T-cell (primary cell): ENCODE results near the gene TMC8. TPM values are rescaled to one million over a fixed set of nuclear protein-coding genes. Genes with fewer than 3 reads are reported as not detected.
"Not testable (repeated sequence)": the region's sequence is repeated elsewhere in the genome, so short reads cannot be mapped to it uniquely, and the experiment has no call there.

Source experiments
- ATAC-seq, 4 experiments: fragments of 200-7000 bp in 3 of 4; fragments of 150-1000 bp in 1 of 4; cut with Tn5 transposase; replicated peaks in 1 of 4; 1 replicate in 3 of 4; 2 replicates in 1 of 4; pipeline ENCODE4 v1.10.0; 2021; ENCODE audit warnings: moderate library complexity in 3 of 4, mild to moderate bottlenecking in 2 of 4, moderate number of reproducible peaks in 1 of 4
- CTCF ChIA-PET, 2 donors: fragments of 300-600 bp; sonication (Branson Sonifier 250); formaldehyde crosslinking; loops; one replicate each; lab custom pipeline; 2022; ENCODE audit warnings: antibody characterized with exemption in 2 of 2; lab: Charles Lee
- POLR2A ChIA-PET, 2 donors: fragments of 300-600 bp; sonication (Branson Sonifier 250); formaldehyde crosslinking; loops; one replicate each; lab custom pipeline; 2022; ENCODE audit warnings: antibody characterized with exemption in 2 of 2; lab: Charles Lee
- DNase-seq, 35 experiments: peaks; one replicate each; pipeline versions ENCODE4 v3.0.0 to v3.0.0-alpha.2; 2013 to 2023
- H3K27ac ChIP-seq: one replicate; pipeline ENCODE4 v1.5.1; 2013; ENCODE audit warnings: low read length
- H3K27me3 ChIP-seq, 2 experiments: replicated peaks in 1 of 2; 1 replicate in 1 of 2; 2 replicates in 1 of 2; pipeline versions ENCODE4 v1.6.1 to v1.7.0; 2013; ENCODE audit warnings: low read length in 1 of 2, mixed read lengths in 1 of 2; ENCODE audit not compliant: control insufficient read depth in 2 of 2, insufficient read depth in 2 of 2; ENCODE audit errors: extremely low read depth in 1 of 2
- H3K36me3 ChIP-seq, 2 donors: 1 replicate in 1 of 2; 2 replicates in 1 of 2; pipeline versions ENCODE4 v1.6.1 to v1.7.0; 2013; ENCODE audit warnings: low read length in 1 of 2; ENCODE audit not compliant: control insufficient read depth in 2 of 2, insufficient read depth in 1 of 2; ENCODE audit errors: extremely low read depth in 1 of 2
- H3K4me1 ChIP-seq, 2 experiments: 1 replicate in 1 of 2; 2 replicates in 1 of 2; pipeline versions ENCODE4 v1.6.1 to v1.7.0; 2013; ENCODE audit warnings: low read length in 2 of 2, mixed read lengths in 1 of 2; ENCODE audit not compliant: insufficient read depth in 2 of 2, control insufficient read depth in 1 of 2; ENCODE audit errors: extremely low read depth in 1 of 2
- H3K4me3 ChIP-seq, 2 donors: 1 replicate in 1 of 2; 2 replicates in 1 of 2; pipeline versions ENCODE4 v1.5.1 to v1.7.0; 2013; ENCODE audit warnings: mild to moderate bottlenecking in 2 of 2, low read length in 1 of 2, moderate library complexity in 1 of 2; ENCODE audit not compliant: control insufficient read depth in 1 of 2; ENCODE audit errors: extremely low read depth in 1 of 2
- H3K9me3 ChIP-seq: 2 replicates; pipeline ENCODE4 v1.7.0; 2013
- H3K27ac Mint-ChIP-seq, 2 donors: one replicate each; pipeline ENCODE4 v1.8.0; 2020 to 2021; ENCODE audit warnings: mild to moderate bottlenecking in 2 of 2, mixed read lengths in 2 of 2
- H3K27me3 Mint-ChIP-seq, 2 donors: one replicate each; pipeline ENCODE4 v1.8.0; 2021 to 2022; ENCODE audit warnings: mixed read lengths in 2 of 2
- H3K36me3 Mint-ChIP-seq: one replicate; pipeline ENCODE4 v1.8.0; 2021; ENCODE audit warnings: mixed read lengths
- H3K4me1 Mint-ChIP-seq, 3 donors: one replicate each; pipeline ENCODE4 v1.8.0; 2020 to 2022; ENCODE audit warnings: mixed read lengths in 3 of 3, mild to moderate bottlenecking in 1 of 3
- H3K4me3 Mint-ChIP-seq, 3 donors: one replicate each; pipeline ENCODE4 v1.8.0; 2020 to 2022; ENCODE audit warnings: mild to moderate bottlenecking in 3 of 3, mixed read lengths in 3 of 3, moderate library complexity in 3 of 3
- H3K9me3 Mint-ChIP-seq, 3 donors: one replicate each; pipeline ENCODE4 v1.8.0; 2020 to 2022; ENCODE audit warnings: mixed read lengths in 3 of 3
- WGBS: methylation state at CpG from one replicate; pipeline ENCODE4 v1.1.5; 2013; ENCODE audit warnings: missing lambda C conversion rate; ENCODE audit not compliant: insufficient coverage; 5-methylcytosine and 5-hydroxymethylcytosine counted together
- total RNA-seq, 35 experiments: library from RNA in 6 of 35; stranded (reverse) in 6 of 35; fragments of 120-200 nt in 1 of 35; gene quantifications; one replicate each; pipeline versions ENCODE4 v1.2.1 to v1.2.4 and lab custom pipeline; 2013 to 2026

Gene TMC8
- total RNA-seq, 5 donors from 2014 or later (not counting 1 experiment from before 2014, with no cell fraction given): 301 to 631 (median 431) TPM

- ATAC-seq, DNase-seq, H3K27me3 Mint-ChIP-seq, H3K27me3 ChIP-seq, H3K9me3 Mint-ChIP-seq, H3K9me3 ChIP-seq, POLR2A ChIA-PET, H3K4me3 ChIP-seq: not testable (repeated sequence)
- Histone ChIP-seq H3K27ac (peak overlapping the region; percentile 52), H3K36me3 (peaks cover 30 to 61% of the 10 kb centered on the region in 2 donors), H3K4me1 (peaks cover 25 to 95% of the 10 kb centered on the region in 2 experiments)
- Mint-ChIP-seq H3K27ac (peak overlapping the region; percentile 84 to 85), H3K36me3 (peaks cover 24% of the 10 kb centered on the region), H3K4me1 (peaks cover 77 to 84% (median 83%) of the 10 kb centered on the region in 3 donors), H3K4me3 (peak overlapping the region in 2 of 3 donors; percentile 47 to 53)
- CTCF ChIA-PET: interaction anchor here (0.6 to 1.3 kb wide), 5 partner anchors 10 to 729 kb away, joined by 3 to 6 read pairs (median 4); partner anchors contain the start of gene TK1 (in 1 of the 2)
- WGBS: 83% methylated on average over 12 of the region's 12 CpGs
These were observed 9.2 kb downstream of the TMC8 start for GRCh38 chr17:78139861-78140168.

GRCh38 chr17:78140169-78141051 lies 9.8 kb downstream of the TMC8 start:
- no peaks in the 10 kb centered on the region for H3K9me3 ChIP-seq
- peak overlapping the region in 2 of 3 donors; percentile 47 to 53 for H3K4me3 Mint-ChIP-seq
- ATAC-seq: peak; percentile 78 to 86 (median 83)
- H3K27me3 Mint-ChIP-seq: no peaks in the 10 kb centered on the region
- DNase-seq: peak; percentile 85 to 96 (median 93)
- peaks cover 24 to 93% of the 10 kb centered on the region in 2 experiments for H3K4me1 ChIP-seq
- peak overlapping the region; percentile 52 for H3K27ac ChIP-seq
- no peaks in the 10 kb centered on the region for H3K9me3 Mint-ChIP-seq
- POLR2A ChIA-PET: interaction anchor here (0.6 kb wide), 2 partner anchors 12 to 105 kb away, joined by 3 to 4 read pairs; no protein-coding TSS in a partner anchor
- WGBS: 46% methylated on average over 46 of the region's 58 CpGs
- peaks cover 22% of the 10 kb centered on the region for H3K36me3 Mint-ChIP-seq
- no peaks in the 10 kb centered on the region for H3K27me3 ChIP-seq
- CTCF ChIA-PET: interaction anchor here (0.6 to 1.3 kb wide), 6 partner anchors 11 to 728 kb away, joined by 3 to 6 read pairs (median 4); partner anchors contain the start of gene TK1 (in 1 of the 2)
- no peak overlapping the region for H3K4me3 ChIP-seq
- peaks cover 26 to 55% of the 10 kb centered on the region in 2 donors for H3K36me3 ChIP-seq
- H3K27ac Mint-ChIP-seq: peak overlapping the region; percentile 84 to 85
- H3K4me1 Mint-ChIP-seq: peaks cover 72 to 80% (median 79%) of the 10 kb centered on the region in 3 donors

GRCh38 chr17:78141437-78142118 lies 11.0 kb downstream of the TMC8 start:
- no peaks in the 10 kb centered on the region for H3K9me3 ChIP-seq
- H3K27me3 ChIP-seq: no peaks in the 10 kb centered on the region
- no peak overlapping the region for H3K27ac ChIP-seq
- H3K4me1 ChIP-seq: peaks cover 19 to 84% of the 10 kb centered on the region in 2 experiments
- Mint-ChIP-seq H3K4me3 (no peak overlapping the region), H3K27ac (peak overlapping the region; percentile 69 to 74), H3K4me1 (peaks cover 60 to 72% (median 70%) of the 10 kb centered on the region in 3 donors), H3K9me3 (no peaks in the 10 kb centered on the region), H3K27me3 (no peaks in the 10 kb centered on the region), H3K36me3 (peaks cover 12% of the 10 kb centered on the region)
- ATAC-seq (no peak), DNase-seq (no peak)
- peaks cover 18 to 44% of the 10 kb centered on the region in 2 donors for H3K36me3 ChIP-seq
- POLR2A ChIA-PET: interaction anchor here in 1 of 2 donors (0.5 to 0.6 kb wide), 2 partner anchors 76 to 153 kb away, joined by 3 to 5 read pairs; no protein-coding TSS in a partner anchor
- CTCF ChIA-PET: interaction anchor here (0.6 kb wide), 2 partner anchors 476 to 1602 kb away, joined by 3 read pairs; partner anchors contain the start of gene PRCD (in 1 of the 2)
- WGBS: 85% methylated on average over 16 of the region's 20 CpGs
- H3K4me3 ChIP-seq: no peak overlapping the region

DNA sequence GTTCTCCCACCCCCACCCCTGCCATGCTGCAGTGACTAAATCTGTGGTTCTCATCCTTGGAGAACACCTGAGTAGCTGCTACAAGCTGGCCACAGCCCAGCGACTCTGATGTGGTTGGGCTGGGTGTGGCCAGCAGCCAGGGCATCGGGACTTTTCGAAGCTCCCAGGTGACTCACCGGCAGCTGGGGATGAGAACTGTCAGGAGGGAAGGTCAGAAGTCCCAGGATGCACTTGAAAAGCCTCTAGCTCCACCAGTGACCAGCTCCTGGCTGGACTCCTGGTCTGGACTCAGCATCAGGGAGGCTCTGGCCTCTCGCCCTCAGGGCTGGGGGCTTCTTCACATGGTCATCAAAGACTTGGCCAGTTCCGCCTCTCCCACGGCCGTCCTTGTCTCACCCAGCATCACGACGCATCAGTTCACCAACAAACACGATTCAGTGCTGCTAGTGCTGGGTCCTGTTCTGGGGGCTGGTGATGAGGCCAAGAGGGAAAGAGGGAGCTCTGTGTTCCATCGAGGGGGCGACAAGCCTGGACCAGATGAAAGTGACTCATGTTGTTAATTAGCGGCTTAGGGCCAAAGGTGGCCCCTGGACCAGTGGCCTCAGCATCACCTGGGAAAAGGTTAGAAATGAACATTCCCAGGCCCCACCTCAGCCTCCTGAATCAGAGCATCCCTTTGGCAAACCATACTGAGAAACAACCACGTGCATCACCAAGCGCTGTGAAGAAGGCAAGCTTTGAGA lies 11.7 kb downstream of the TMC8 start:
- Mint-ChIP-seq H3K27ac (peak overlapping the region in 1 of 2 donors; percentile 31), H3K9me3 (no peaks in the 10 kb centered on the region), H3K4me1 (peaks cover 53 to 68% (median 65%) of the 10 kb centered on the region in 3 donors), H3K27me3 (no peaks in the 10 kb centered on the region), H3K36me3 (peaks cover 8% of the 10 kb centered on the region), H3K4me3 (no peak overlapping the region)
- H3K4me3 ChIP-seq: no peak overlapping the region
- ChIA-PET CTCF (interaction anchor here (0.6 kb wide), 2 partner anchors 476 to 1602 kb away, joined by 3 read pairs; partner anchors contain the start of gene PRCD (in 1 of the 2)), POLR2A (interaction anchor here in 1 of 2 donors (0.5 to 0.6 kb wide), 2 partner anchors 76 to 154 kb away, joined by 3 to 5 read pairs; no protein-coding TSS in a partner anchor)
- no peak for DNase-seq
- ATAC-seq: no peak
- no peaks in the 10 kb centered on the region for H3K27me3 ChIP-seq
- WGBS: 76% methylated on average over 12 of the region's 16 CpGs
- H3K36me3 ChIP-seq: peaks cover 11 to 37% of the 10 kb centered on the region in 2 donors
- no peaks in the 10 kb centered on the region for H3K9me3 ChIP-seq
- H3K4me1 ChIP-seq: peaks cover 12 to 84% of the 10 kb centered on the region in 2 experiments
- H3K27ac ChIP-seq: no peak overlapping the region

DNA sequence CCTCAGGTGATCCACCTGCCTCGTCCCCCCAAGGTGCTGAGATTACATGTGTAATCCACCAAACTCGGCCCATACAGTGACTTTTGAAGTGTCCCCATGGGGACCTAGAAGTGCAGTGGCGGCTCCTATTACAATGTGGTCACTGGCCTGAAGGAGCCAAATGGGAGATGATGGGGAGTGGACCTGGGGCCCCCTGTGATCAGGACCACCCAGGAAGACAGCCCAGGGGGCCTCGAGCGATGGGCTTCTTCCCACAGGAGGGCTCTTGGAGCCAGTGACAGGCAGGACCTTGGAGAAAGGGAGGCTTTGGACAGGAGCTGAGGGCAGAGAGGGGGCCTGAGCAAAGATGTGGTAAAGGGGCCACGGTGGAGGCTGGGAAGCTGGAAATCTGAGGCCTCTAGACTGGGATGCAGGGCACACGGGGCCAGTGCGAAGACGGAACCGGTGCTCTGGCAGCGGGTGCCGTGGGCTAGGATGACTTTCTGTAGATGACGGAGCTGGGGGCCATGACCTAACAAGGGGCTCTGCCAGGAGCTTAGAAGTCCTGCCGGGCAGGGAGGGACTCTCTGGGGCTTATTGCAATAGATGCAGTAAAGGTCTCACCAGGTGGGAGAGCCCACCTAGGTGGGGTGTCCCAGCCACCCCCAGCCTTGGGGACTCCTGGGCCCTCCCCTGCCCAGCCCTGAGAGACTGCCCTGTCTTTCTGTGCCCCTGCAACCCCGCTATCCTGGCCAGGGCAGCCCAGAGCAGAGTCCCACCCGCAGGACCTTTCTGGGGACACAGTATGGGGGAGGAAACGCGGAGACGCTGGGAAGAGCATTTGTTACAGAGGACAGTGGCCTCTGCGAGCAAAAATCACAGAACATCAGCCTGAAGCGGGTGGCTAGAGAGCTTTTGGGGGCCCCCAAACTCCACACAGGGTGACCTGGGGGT lies 12.9 kb downstream of the TMC8 start:
- Mint-ChIP-seq H3K27me3 (no peaks in the 10 kb centered on the region), H3K36me3 (peaks cover 7% of the 10 kb centered on the region), H3K9me3 (no peaks in the 10 kb centered on the region), H3K27ac (peak overlapping the region; percentile 30 to 36), H3K4me1 (peaks cover 50 to 65% (median 61%) of the 10 kb centered on the region in 3 donors), H3K4me3 (no peak overlapping the region)
- POLR2A ChIA-PET: no interaction called here
- H3K36me3 ChIP-seq: peaks cover 7 to 27% of the 10 kb centered on the region in 2 donors
- no peak overlapping the region for H3K4me3 ChIP-seq
- H3K27ac ChIP-seq: peak overlapping the region; percentile 36
- no peak for DNase-seq
- no peaks in the 10 kb centered on the region for H3K9me3 ChIP-seq
- H3K4me1 ChIP-seq: peaks cover 6 to 82% of the 10 kb centered on the region in 2 experiments
- WGBS: 85% methylated on average over 19 of the region's 21 CpGs
- no peak for ATAC-seq
- H3K27me3 ChIP-seq: no peaks in the 10 kb centered on the region
- CTCF ChIA-PET: interaction anchor here in 1 of 2 donors (0.6 kb wide), 1 partner anchor 23 kb away, joined by 3 read pairs; no protein-coding TSS in a partner anchor
